ENCODE results near the gene IFNAR1.
"Not testable (repeated sequence)": the region's sequence is repeated elsewhere in the genome, so short reads cannot be mapped to it uniquely, and the experiment has no call there.

The IFNAR1 gene

DNA sequence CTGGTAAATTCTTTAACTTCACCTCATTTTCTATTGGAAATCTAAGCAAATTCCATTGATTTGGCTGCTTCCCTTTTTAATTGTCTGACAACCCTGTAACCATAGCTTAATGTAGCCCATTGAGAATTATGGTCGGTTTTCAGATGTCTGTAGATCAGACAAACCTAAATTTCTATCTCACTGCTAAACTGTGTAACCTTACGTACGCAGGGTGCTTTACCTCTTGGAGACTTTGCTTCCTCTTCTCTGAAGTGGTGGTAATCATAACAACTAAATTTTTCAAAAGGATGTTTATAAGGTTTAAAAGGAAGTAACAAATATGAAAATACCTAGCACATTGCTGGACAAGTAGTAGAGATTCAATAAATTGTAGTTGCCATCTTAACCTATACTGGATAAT, 25.9 kb downstream of the IFNAR1 start:
- no peak for DNase-seq

GRCh38 chr21:33355355-33355754, 30.6 kb downstream of the IFNAR1 start:
- no peak for DNase-seq

- no peak for DNase-seq
Measured at GRCh38 chr21:33355996-33356395, 31.2 kb downstream of the IFNAR1 start.

DNA sequence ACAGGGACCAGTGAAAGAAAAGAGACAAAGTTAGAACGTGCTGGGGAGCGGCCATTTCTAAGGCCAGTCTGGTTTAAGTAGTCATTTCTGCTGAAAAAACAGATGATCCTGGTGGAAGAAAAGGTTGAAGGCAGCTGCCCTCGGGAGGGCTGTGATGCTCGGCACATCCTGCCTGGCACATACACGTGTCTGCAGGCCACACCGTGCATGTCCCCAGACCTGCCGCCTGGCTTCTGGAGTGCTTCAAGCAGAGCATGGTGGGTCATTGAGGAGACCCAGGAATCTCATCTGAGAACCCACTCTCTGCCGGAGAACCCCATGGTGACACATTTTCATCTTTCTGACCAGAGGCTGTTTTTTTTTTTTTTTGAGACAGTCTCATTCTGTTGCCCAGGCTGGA, 32.4 kb downstream of the IFNAR1 start:
- DNase-seq, result no peak

- DNase-seq, result no peak
Measured at GRCh38 chr21:33359446-33359845, 34.7 kb downstream of the IFNAR1 start.

DNA sequence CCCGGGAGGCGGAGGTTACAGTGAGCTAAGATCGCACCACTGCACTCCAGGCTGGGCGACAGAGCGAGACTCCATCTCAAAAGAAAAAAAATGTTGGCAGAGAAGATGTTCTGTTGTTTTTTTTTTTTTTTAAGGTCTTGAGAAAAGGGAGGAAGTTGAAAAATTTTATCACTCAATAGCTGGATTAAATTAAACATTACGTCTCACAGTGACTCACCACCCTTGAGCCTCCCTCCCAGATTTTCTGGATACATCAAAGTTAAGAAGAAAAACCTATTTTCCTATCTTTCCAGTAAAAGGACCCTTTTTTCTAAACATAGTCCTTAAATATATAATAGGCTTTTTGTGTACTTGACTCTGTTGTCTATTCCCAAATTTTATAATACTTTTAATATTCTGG, 35.5 kb downstream of the IFNAR1 start:
- DNase-seq, result no peak

- DNase-seq, result peak; percentile 66
Measured at GRCh38 chr21:33360881-33361602, 36.3 kb downstream of the IFNAR1 start.

DNA sequence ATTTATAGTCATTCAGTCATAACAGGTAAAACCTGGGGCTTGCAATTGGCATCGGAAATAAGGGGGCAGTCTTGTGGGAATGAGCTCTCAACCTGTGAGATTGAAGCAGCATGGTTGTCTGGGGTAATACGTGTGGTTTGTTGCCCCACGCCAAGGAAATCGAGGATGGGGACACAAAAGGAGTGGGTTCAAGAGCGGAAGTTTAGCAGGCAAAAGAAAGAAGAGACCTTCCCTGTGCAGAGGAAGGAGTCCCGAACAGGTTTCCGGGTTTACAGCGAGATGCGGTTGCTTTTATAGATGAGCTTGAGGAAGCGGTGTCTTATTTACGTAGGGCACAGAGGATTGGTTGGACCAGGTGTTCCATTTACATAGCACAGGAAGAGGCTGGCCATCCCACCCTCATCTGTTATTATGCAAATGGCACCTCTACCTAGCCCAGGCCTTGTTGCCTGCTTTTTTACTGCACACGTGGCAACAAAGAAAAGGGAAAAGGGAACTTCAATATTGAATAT, 37.3 kb downstream of the IFNAR1 start:
- no peak for DNase-seq

- DNase-seq, result not testable (repeated sequence)
Measured at GRCh38 chr21:33363911-33364609, 39.3 kb downstream of the IFNAR1 start.

DNA sequence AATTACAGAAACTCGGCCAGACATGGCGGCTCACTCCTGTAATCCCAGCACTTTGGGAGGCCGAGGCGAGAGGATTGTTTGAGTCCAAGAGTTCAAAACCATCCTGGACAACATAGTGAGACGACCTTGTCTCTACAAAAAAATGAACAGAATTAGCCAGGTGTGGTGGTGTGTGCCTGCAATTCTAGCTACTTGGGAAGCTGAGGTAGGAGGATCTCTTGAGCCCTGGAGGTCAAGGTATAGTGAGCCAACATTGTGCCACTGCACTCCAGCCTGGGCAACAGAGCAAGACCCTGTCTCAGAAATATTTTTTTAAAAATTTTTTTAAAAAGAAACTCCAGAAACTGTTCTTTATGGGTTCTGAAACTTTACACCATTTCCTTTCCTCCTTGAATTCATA, 40.1 kb downstream of the IFNAR1 start:
- no peak for DNase-seq

DNA sequence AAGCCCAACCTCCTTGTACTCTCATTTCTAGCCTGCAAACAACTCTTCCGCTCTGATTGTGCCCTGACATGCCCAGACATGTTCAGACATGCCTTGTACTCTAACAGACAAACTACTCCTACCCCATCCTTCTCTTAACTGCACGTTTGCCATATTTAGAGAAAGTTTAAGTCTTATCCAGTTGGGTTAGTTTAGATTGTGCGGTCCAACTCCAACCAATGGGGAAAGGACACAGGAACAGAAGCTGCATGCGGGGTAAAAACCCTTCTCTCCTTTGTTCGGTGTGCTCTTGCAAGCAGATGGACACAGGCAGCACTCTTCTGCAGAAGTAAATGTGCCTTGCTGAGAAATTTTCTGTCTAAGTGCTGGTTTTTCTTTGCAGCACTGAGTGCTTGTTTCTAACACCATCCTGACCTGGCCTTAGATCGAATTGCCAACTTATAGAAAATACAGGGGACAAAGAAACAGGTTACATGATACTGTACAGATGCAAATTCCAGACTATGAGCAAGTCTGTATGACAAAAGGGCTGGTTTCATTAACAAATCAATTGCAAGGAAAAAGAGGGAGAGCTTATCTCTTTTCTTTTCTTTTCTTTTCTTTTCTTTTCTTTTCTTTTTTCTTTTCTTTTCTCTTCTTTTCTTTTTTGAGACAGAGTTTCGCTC, 42.7 kb downstream of the IFNAR1 start:
- no peak for DNase-seq

DNA sequence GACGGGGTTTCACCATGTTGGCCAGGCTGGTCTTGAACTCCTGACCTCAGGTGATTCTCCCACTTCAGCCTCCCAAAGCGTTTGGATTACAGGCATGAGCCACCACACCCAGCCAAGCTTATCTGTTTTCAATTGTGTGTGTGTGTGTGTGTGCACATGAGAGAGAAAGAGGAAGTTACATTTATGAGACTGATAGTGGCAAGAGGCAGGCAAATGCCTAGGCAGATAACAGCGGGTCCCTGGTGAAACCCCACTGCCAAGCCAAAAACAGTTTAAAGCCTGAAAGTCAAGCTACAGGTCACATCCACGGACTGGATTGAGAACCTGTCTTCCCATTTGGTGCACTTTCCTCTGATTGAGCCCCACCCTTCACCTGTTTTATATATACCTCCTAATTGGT, 43.4 kb downstream of the IFNAR1 start:
- no peak for DNase-seq

- no peak for DNase-seq
Measured at GRCh38 chr21:33368576-33368975, 43.8 kb downstream of the IFNAR1 start.

- no peak for DNase-seq
Measured at GRCh38 chr21:33369586-33369985, 44.8 kb downstream of the IFNAR1 start.

- DNase-seq, result no peak
Measured at GRCh38 chr21:33370305-33370704, 45.5 kb downstream of the IFNAR1 start.

DNA sequence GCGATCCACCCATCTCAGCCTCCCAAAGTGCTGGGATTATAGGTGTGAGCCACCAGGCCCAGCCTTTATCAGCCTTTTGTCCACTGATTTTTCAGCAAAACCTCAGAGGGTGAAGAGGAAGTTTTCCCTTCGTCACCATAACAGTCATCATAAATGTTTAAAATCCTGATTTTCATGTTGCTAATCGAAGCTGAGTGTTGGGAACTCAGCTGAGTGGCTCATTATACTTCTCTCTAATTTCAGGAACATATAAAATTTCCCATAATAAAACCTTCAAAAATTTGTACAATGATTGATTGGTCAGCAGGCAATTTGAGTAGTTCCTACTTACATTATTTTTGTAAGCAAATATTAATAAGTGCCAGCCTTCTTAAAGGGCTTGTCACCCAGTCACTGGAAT, 46.6 kb downstream of the IFNAR1 start:
- DNase-seq, result no peak

- DNase-seq, result no peak
Measured at GRCh38 chr21:33372582-33372981, 47.8 kb downstream of the IFNAR1 start.

GRCh38 chr21:33373451-33373850, 48.7 kb downstream of the IFNAR1 start:
- no peak for DNase-seq

GRCh38 chr21:33374080-33374449, 49.3 kb downstream of the IFNAR1 start:
- DNase-seq, result no peak

GRCh38 chr21:33374450-33375096, 49.8 kb downstream of the IFNAR1 start:
- no peak for DNase-seq

GRCh38 chr21:33375101-33375644, 50.4 kb downstream of the IFNAR1 start:
- DNase-seq, result no peak

DNA sequence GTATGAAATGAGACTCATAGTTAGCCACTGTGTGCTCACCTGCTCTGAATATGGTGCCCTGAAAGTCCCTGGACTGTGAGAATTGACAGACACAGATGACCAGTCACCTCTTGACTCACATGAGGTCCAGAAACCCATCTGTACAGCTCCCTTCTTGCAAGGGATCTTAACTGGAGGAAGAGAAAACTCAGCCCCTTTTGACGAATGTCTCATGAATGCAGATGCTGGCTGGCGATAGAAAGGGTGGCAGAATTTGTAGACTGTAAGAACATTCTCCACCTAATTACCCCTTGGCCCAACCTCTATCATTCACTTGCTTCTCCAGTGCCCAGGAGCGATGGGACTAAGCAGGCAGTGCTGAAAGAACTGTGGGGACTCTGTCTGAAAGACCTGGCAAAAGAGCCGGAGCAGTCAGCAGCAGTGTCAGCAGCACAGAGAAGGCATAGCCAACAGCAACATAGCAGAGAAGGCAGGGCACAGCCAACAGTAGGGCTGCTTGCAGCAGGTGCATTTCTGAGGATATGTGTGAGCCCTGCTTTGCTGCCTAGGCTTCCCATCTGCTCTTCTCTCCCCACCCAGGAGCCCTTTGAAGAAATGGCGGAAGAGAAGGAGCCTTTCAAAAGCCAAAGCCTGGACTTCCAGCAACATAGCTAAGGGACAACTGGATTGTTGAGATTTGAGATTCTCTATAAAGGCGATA, 52.6 kb downstream of the IFNAR1 start:
- no peak for DNase-seq
